Anterior cingulate cortex (tissue), 58 donors: ENCODE results near the gene KATNIP.
A peak's percentile ranks its signal among the peaks of the same experiment; 100 is the strongest.
"Not testable (repeated sequence)": the region's sequence is repeated elsewhere in the genome, so short reads cannot be mapped to it uniquely, and the experiment has no call there.

Experiments used
- DNase-seq, 58 donors: peaks; one replicate each; lab custom pipeline; 2025; lab: John Stamatoyannopoulos, UW

The KATNIP gene

GRCh38 chr16:27531826-27532800, 17.8 kb upstream of the KATNIP start:
- DNase-seq, result peak in 1 of 58 donors; percentile 4

GRCh38 chr16:27534256-27534655, 15.7 kb upstream of the KATNIP start:
- DNase-seq, result no peak

GRCh38 chr16:27538528-27538927, 11.4 kb upstream of the KATNIP start:
- no peak for DNase-seq

- no peak for DNase-seq
Measured at GRCh38 chr16:27539120-27539519, 10.8 kb upstream of the KATNIP start.

GRCh38 chr16:27539636-27540035, 10.3 kb upstream of the KATNIP start:
- DNase-seq, result no peak

- no peak for DNase-seq
Measured at GRCh38 chr16:27543801-27544200, 6.1 kb upstream of the KATNIP start.

- DNase-seq, result no peak
Measured at GRCh38 chr16:27544671-27545070, 5.3 kb upstream of the KATNIP start.

- DNase-seq, result peak in 2 of 58 donors; percentile 7 to 12
Measured at GRCh38 chr16:27547134-27547533, 2.8 kb upstream of the KATNIP start.

- DNase-seq, result no peak
Measured at GRCh38 chr16:27547851-27548250, 2.1 kb upstream of the KATNIP start.

GRCh38 chr16:27549464-27549745, 539 bp upstream of the KATNIP start:
- no peak for DNase-seq

GRCh38 chr16:27550582-27550920, 607 bp downstream of the KATNIP start:
- no peak for DNase-seq

- peak in 1 of 58 donors; percentile 6 for DNase-seq
Measured at GRCh38 chr16:27551036-27551435, 1.1 kb downstream of the KATNIP start.

GRCh38 chr16:27556471-27556870, 6.5 kb downstream of the KATNIP start:
- no peak for DNase-seq

GRCh38 chr16:27558434-27558833, 8.5 kb downstream of the KATNIP start:
- no peak for DNase-seq

GRCh38 chr16:27558932-27559331, 9.0 kb downstream of the KATNIP start:
- DNase-seq, result no peak

GRCh38 chr16:27561216-27561615, 11.3 kb downstream of the KATNIP start:
- no peak for DNase-seq

- DNase-seq, result peak in 1 of 58 donors; percentile 0
Measured at GRCh38 chr16:27564224-27564623, 14.3 kb downstream of the KATNIP start.

- DNase-seq, result no peak
Measured at GRCh38 chr16:27566417-27566816, 16.5 kb downstream of the KATNIP start.

GRCh38 chr16:27568077-27568476, 18.1 kb downstream of the KATNIP start:
- DNase-seq, result no peak

- not testable (repeated sequence) for DNase-seq
Measured at GRCh38 chr16:27570986-27571385, 21.0 kb downstream of the KATNIP start.

- no peak for DNase-seq
Measured at GRCh38 chr16:27571433-27572326, 21.7 kb downstream of the KATNIP start.

- no peak for DNase-seq
Measured at GRCh38 chr16:27572711-27573110, 22.8 kb downstream of the KATNIP start.
